Measurements from ENCODE around the gene ATG101. TPM values are rescaled to one million over a fixed set of nuclear protein-coding genes. Genes with fewer than 3 reads are reported as not detected.
A peak's percentile ranks its signal among the peaks of the same experiment; 100 is the strongest.

The ATG101 gene
- total RNA-seq, 2 donors from 2014 or later = 22.0 to 30.2 TPM

GRCh38 chr12:52123487-52124186 lies 53.9 kb downstream of the ATG101 start:
- Mint-ChIP-seq H3K27ac (peak overlapping the region; percentile 21), H3K4me1 (peaks cover 4% of the 10 kb centered on the region), H3K36me3 (ENCODE audit: low read depth) (no peaks in the 10 kb centered on the region), H3K27me3 (peaks cover 38% of the 10 kb centered on the region), H3K4me3 (no peak overlapping the region)
- DNase-seq (no peak), ATAC-seq (no peak)
- no peaks in the 10 kb centered on the region for H3K9me3 ChIP-seq (ENCODE audit: control insufficient read depth, low read length, poor library complexity, severe bottlenecking)

DNA sequence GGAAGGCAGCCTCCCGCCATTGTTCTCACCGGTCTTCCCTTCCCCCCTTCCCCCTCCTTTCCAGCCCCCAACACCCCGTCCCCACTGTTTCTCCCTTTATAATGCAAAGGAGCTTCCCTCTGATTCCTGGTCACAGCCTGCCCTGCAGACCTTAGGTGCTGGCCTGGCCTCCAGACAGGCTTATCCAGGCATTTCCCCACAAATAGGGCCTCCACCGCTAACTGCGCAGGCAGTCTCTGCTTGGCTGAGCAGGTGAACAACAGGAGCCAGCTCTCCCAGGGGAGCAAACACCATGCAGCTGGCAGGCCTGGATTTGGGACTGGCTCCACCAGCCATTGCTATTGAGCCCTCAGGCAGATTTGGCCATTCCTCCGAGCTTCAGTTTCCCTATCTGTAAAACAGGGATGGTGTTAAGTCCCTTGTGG lies 55.7 kb downstream of the ATG101 start:
- no peaks in the 10 kb centered on the region for H3K36me3 Mint-ChIP-seq (ENCODE audit: low read depth)
- no peak overlapping the region for H3K4me3 Mint-ChIP-seq
- H3K4me1 Mint-ChIP-seq = peaks cover 2% of the 10 kb centered on the region
- H3K27me3 Mint-ChIP-seq = peaks cover 38% of the 10 kb centered on the region
- H3K9me3 ChIP-seq (ENCODE audit: control insufficient read depth, low read length, poor library complexity, severe bottlenecking) = no peaks in the 10 kb centered on the region
- DNase-seq (no peak), ATAC-seq (no peak)
- no peak overlapping the region for H3K27ac Mint-ChIP-seq

DNA sequence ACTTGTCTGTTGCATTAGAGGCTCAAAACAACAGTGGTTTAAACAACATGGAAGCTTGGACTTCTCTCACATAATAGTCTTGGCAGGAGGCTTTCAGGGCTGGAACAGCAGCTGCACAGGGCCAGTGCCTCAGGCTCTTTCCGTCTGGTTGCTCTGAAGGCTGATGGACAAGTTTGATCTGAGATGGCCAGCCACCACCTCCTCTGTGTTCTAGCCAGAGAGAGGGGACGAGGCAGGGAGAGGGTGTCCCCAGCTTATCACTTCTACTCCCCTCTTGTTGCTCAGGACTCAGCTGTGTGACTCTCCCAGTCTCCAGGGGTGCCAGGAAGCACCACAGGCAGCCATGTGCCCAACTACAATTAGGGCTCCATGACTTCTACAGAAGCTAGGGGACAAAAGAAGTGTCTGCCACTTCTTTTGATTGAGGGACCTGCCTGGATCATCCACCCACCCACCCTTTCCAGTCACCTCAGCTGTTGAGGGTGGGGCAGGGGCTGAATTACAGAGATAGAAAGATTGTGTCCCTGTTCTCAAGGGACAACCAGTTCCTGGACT lies 56.3 kb downstream of the ATG101 start:
- Mint-ChIP-seq H3K36me3 (ENCODE audit: low read depth) (no peaks in the 10 kb centered on the region), H3K4me3 (no peak overlapping the region)
- no peak for DNase-seq

More for the DNA sequence above, 56.3 kb downstream of the ATG101 start:
- H3K9me3 ChIP-seq (ENCODE audit: control insufficient read depth, low read length, poor library complexity, severe bottlenecking) = no peaks in the 10 kb centered on the region
- ATAC-seq = no peak
- peaks cover 2% of the 10 kb centered on the region for H3K4me1 Mint-ChIP-seq
- no peak overlapping the region for H3K27ac Mint-ChIP-seq
- H3K27me3 Mint-ChIP-seq = peaks cover 38% of the 10 kb centered on the region

Other genes starting within 250 kb of the ATG101 start
- under 1 TPM; 0.42 to 0.76 TPM for gene FIGNL2, start 221.3 kb upstream of the ATG101 start, total RNA-seq
- not detected for gene ANKRD33, start 181.9 kb upstream of the ATG101 start, total RNA-seq
- gene ACVRL1, start 162.5 kb upstream of the ATG101 start, total RNA-seq = not detected
- gene ACVR1B, start 118.3 kb upstream of the ATG101 start, total RNA-seq = 1 to 10 TPM; 6.5 to 8.7 TPM
- gene TAMALIN, start 63.0 kb upstream of the ATG101 start, total RNA-seq = 100 to 1,000 TPM; 491 to 562 TPM
- 100 to 1,000 TPM in 1 of 2 donors, 10 to 100 TPM in 1; 79.2 to 133 TPM for gene NR4A1, start 18.5 kb upstream of the ATG101 start, total RNA-seq
- not detected for gene SMIM41, start 9.7 kb downstream of the ATG101 start, total RNA-seq
- gene KRT80, start 122.0 kb downstream of the ATG101 start, total RNA-seq = not detected
- gene KRT7, start 163.3 kb downstream of the ATG101 start, total RNA-seq = under 1 TPM in 1 of 2 donors, not detected in 1; 0.70 TPM
- under 1 TPM in 1 of 2 donors, not detected in 1; 0.21 TPM for gene KRT86, start 204.7 kb downstream of the ATG101 start, total RNA-seq
- not detected for gene KRT81, start 221.6 kb downstream of the ATG101 start, total RNA-seq